Mucosa of descending colon (tissue), 3 donors: ENCODE measurements around the gene COBL. TPM values are rescaled to one million over a fixed set of nuclear protein-coding genes. Genes with fewer than 3 reads are reported as not detected.
A peak's percentile ranks its signal among the peaks of the same experiment; 100 is the strongest.

Source experiments
- ATAC-seq: fragments of 200-7000 bp; cut with Tn5 transposase; one replicate; pipeline ENCODE4 v1.9.1; 2020; ENCODE audit warnings: mild to moderate bottlenecking, moderate library complexity
- DNase-seq, 3 donors: peaks; one replicate each; pipeline ENCODE4 v3.0.0-alpha.2; 2020
- H3K36me3 ChIP-seq: fragments of 200-600 bp; one replicate; pipeline ENCODE4 v1.8.0; 2021; ENCODE audit warnings: low read depth, mild to moderate bottlenecking
- H3K4me1 ChIP-seq: fragments of 200-600 bp; one replicate; pipeline ENCODE4 v1.8.0; 2021; ENCODE audit warnings: low read depth, mild to moderate bottlenecking
- H3K4me3 ChIP-seq: fragments of 200-600 bp; one replicate; pipeline ENCODE4 v1.8.0; 2021; ENCODE audit warnings: mild to moderate bottlenecking
- H3K9me3 ChIP-seq: fragments of 200-600 bp; one replicate; pipeline ENCODE4 v1.8.0; 2021; ENCODE audit warnings: mild to moderate bottlenecking
- CTCF ChIP-seq: fragments of 200-600 bp; IDR thresholded peaks from one replicate; pipeline ENCODE4 v1.8.0; 2022; ENCODE audit warnings: antibody characterized with exemption, mild to moderate bottlenecking
- intact Hi-C, 2 donors: fragments of 100-400 bp; cut with DNase I in 1 of 2; cut with micrococcal nuclease in 1 of 2; formaldehyde crosslinking; loops; one replicate each; pipeline versions ENCODE4 v1.11.0 to v1.11.1; 2022; cut with DNase I, micrococcal nuclease
- total RNA-seq, 3 donors: library from RNA; stranded (reverse); fragmentation: NEBNext Ultra II Directional in 2 of 3; extraction: Animal tissue kit (Norgen Biotek cat#: 25700) in 2 of 3; gene quantifications; one replicate each; pipeline versions ENCODE4 v1.2.1 to v1.2.4, GENCODE V29; 2021 to 2023
- donor health status: DM: no; HTN: no; CAD: no; lungs with moderate emphysema.
- donor health status: DM: no; HTN: no; CAD: no.
- donor health status: DM: no; HTN: yes; CAD: no.

COBL gene
- total RNA-seq, 3 donors from 2014 or later = 48.6 to 91.8 (median 56.6) TPM

GRCh38 chr7:51223505-51223904 is 93.1 kb downstream of the COBL start:
- ATAC-seq (no peak), DNase-seq (no peak)
- intact Hi-C loops = no loop called here
- no peak overlapping the region for H3K4me3 ChIP-seq
- no peak for TF ChIP-seq CTCF
- H3K4me1 ChIP-seq = peaks cover 10% of the 10 kb centered on the region
- no peaks in the 10 kb centered on the region for H3K36me3 ChIP-seq
- H3K9me3 ChIP-seq = no peaks in the 10 kb centered on the region

DNA sequence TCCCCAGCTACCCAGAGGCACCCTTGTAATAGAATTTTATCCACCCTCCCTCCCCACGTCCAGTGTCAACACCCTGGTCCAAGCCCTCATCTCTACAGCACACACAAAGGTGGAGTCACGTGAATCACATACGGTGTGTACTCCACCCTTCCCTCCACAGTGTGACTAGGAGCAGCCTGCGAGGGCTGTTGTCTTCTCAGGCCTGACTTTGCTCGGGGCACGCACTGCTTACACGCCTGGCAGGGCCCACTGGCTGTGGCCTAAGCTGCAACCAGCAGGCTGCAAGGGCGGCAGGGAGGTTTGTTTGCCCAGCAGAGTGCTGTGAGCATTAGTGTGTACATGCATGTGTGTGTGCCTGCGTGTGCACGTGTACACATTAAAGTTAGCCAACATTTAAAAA is 93.7 kb downstream of the COBL start:
- ATAC-seq = peak; percentile 45
- Histone ChIP-seq H3K9me3 (no peaks in the 10 kb centered on the region), H3K36me3 (no peaks in the 10 kb centered on the region), H3K4me3 (no peak overlapping the region), H3K4me1 (peaks cover 10% of the 10 kb centered on the region)
- no peak for TF ChIP-seq CTCF
- intact Hi-C loops = no loop called here
- DNase-seq = no peak

GRCh38 chr7:51220226-51220625 is 96.4 kb downstream of the COBL start:
- H3K4me3 ChIP-seq = no peak overlapping the region
- peaks cover 3% of the 10 kb centered on the region for H3K4me1 ChIP-seq
- no peak for DNase-seq
- no peaks in the 10 kb centered on the region for H3K36me3 ChIP-seq
- no peak for TF ChIP-seq CTCF
- ATAC-seq = no peak
- H3K9me3 ChIP-seq = no peaks in the 10 kb centered on the region
- intact Hi-C loops = no loop called here

GRCh38 chr7:51219261-51219988 is 97.2 kb downstream of the COBL start:
- no peaks in the 10 kb centered on the region for H3K9me3 ChIP-seq
- H3K4me3 ChIP-seq = no peak overlapping the region
- DNase-seq (no peak), ATAC-seq (no peak)
- H3K36me3 ChIP-seq = no peaks in the 10 kb centered on the region
- intact Hi-C loops = no loop called here
- no peak for TF ChIP-seq CTCF
- no peaks in the 10 kb centered on the region for H3K4me1 ChIP-seq

GRCh38 chr7:51217804-51218203 is 98.8 kb downstream of the COBL start:
- TF ChIP-seq CTCF = no peak
- intact Hi-C loops = no loop called here
- ATAC-seq = no peak
- Histone ChIP-seq H3K36me3 (no peaks in the 10 kb centered on the region), H3K4me3 (no peak overlapping the region), H3K4me1 (no peaks in the 10 kb centered on the region), H3K9me3 (no peaks in the 10 kb centered on the region)
- no peak for DNase-seq

- H3K4me3 ChIP-seq = no peak overlapping the region
- intact Hi-C loops = no loop called here
- no peaks in the 10 kb centered on the region for H3K36me3 ChIP-seq
Observed at GRCh38 chr7:51214098-51214497, 102.5 kb downstream of the COBL start.

More at GRCh38 chr7:51214098-51214497, 102.5 kb downstream of the COBL start:
- no peaks in the 10 kb centered on the region for H3K9me3 ChIP-seq
- ATAC-seq = no peak
- no peak for DNase-seq
- no peaks in the 10 kb centered on the region for H3K4me1 ChIP-seq
- TF ChIP-seq CTCF = no peak
